ENCODE data around the gene ATP9A.
"Not testable (repeated sequence)": the region's sequence is repeated elsewhere in the genome, so short reads cannot be mapped to it uniquely, and the experiment has no call there.

Gene ATP9A

GRCh38 chr20:51796340-51796739 is 28.1 kb upstream of the ATP9A start:
- DNase-seq = no peak

GRCh38 chr20:51792960-51793359 is 24.8 kb upstream of the ATP9A start:
- no peak for DNase-seq

- DNase-seq = no peak
These were observed 23.4 kb upstream of the ATP9A start for GRCh38 chr20:51791626-51792025.

GRCh38 chr20:51790256-51790655 is 22.1 kb upstream of the ATP9A start:
- DNase-seq = no peak

GRCh38 chr20:51789434-51789833 is 21.2 kb upstream of the ATP9A start:
- peak; percentile 90 for DNase-seq

GRCh38 chr20:51788822-51789221 is 20.6 kb upstream of the ATP9A start:
- DNase-seq = no peak

- DNase-seq = no peak
These were observed 16.1 kb upstream of the ATP9A start for GRCh38 chr20:51784299-51784698.

- DNase-seq = not testable (repeated sequence)
These were observed 10.1 kb upstream of the ATP9A start for GRCh38 chr20:51778229-51778759.

- no peak for DNase-seq
These were observed 7.1 kb upstream of the ATP9A start for GRCh38 chr20:51775241-51775640.

- DNase-seq = no peak
These were observed 4.0 kb upstream of the ATP9A start for GRCh38 chr20:51772236-51772635.

- no peak for DNase-seq
These were observed 1.9 kb upstream of the ATP9A start for GRCh38 chr20:51769976-51770615.

GRCh38 chr20:51768759-51769517 is 748 bp upstream of the ATP9A start:
- no peak for DNase-seq

GRCh38 chr20:51766994-51767866 is 960 bp downstream of the ATP9A start:
- DNase-seq = no peak

GRCh38 chr20:51765381-51765780 is 2.8 kb downstream of the ATP9A start:
- not testable (repeated sequence) for DNase-seq

GRCh38 chr20:51763965-51764602 is 4.1 kb downstream of the ATP9A start:
- peak; percentile 87 for DNase-seq

GRCh38 chr20:51760905-51761546 is 7.2 kb downstream of the ATP9A start:
- DNase-seq = no peak

GRCh38 chr20:51759769-51760510 is 8.2 kb downstream of the ATP9A start:
- DNase-seq = no peak

GRCh38 chr20:51758978-51759544 is 9.1 kb downstream of the ATP9A start:
- DNase-seq = no peak

GRCh38 chr20:51757226-51757625 is 11.0 kb downstream of the ATP9A start:
- DNase-seq = no peak

GRCh38 chr20:51756653-51757052 is 11.5 kb downstream of the ATP9A start:
- no peak for DNase-seq

- not testable (repeated sequence) for DNase-seq
These were observed 15.0 kb downstream of the ATP9A start for GRCh38 chr20:51753220-51753619.

Data from MV-4-11 (cell line).